Tibial artery (tissue), 4 donors: ENCODE results near the gene TMEM94.

Experiments used
- DNase-seq, 2 donors: peaks; one replicate each; pipeline ENCODE4 v3.0.0-alpha.2; 2019
- H3K27ac ChIP-seq, 2 donors: fragments of 200-600 bp; sonication (generic) in 1 of 2; 1 replicate in 1 of 2; 2 replicates in 1 of 2; pipeline ENCODE4 v1.5.1; 2018 to 2019; ENCODE audit warnings: mild to moderate bottlenecking in 1 of 2
- H3K27me3 ChIP-seq, 2 donors: fragments of 200-600 bp; sonication (generic) in 1 of 2; one replicate each; pipeline versions ENCODE4 v1.5.1 to v1.6.0; 2016 to 2019
- H3K36me3 ChIP-seq, 3 donors: fragments of 200-600 bp; sonication (generic) in 2 of 3; one replicate each; pipeline ENCODE4 v1.5.1; 2016 to 2019; ENCODE audit warnings: mild to moderate bottlenecking in 2 of 3
- H3K4me1 ChIP-seq, 4 donors: fragments of 200-600 bp; sonication (generic) in 2 of 4; 1 replicate in 3 of 4; 2 replicates in 1 of 4; pipeline ENCODE4 v1.5.1; 2016 to 2019
- H3K4me3 ChIP-seq, 2 donors: fragments of 200-600 bp; sonication (generic) in 1 of 2; 1 replicate in 1 of 2; 2 replicates in 1 of 2; pipeline ENCODE4 v1.5.1; 2018 to 2019; ENCODE audit warnings: mild to moderate bottlenecking in 2 of 2
- H3K9me3 ChIP-seq, 3 donors: fragments of 200-600 bp; sonication (generic) in 1 of 3; one replicate each; pipeline ENCODE4 v1.5.1; 2016 to 2019
- intact Hi-C: fragments of 100-400 bp; cut with DNase I; formaldehyde crosslinking; loops from one replicate; pipeline ENCODE4 v1.15.0; 2023; ENCODE audit warnings: low total_unique reads
- TF ChIP-seq, protein P1 (sequence below), 2 experiments: fragments of 200-600 bp in 1 of 2; fragments of 450-650 bp in 1 of 2; IDR thresholded peaks; one replicate each; pipeline ENCODE4 v1.5.1; 2017 to 2019; ENCODE audit warnings: antibody characterized with exemption in 2 of 2, mild to moderate bottlenecking in 1 of 2, moderate library complexity in 1 of 2

The TMEM94 gene

GRCh38 chr17:75414488-75414887 lies 41.9 kb upstream of the TMEM94 start:
- Histone ChIP-seq H3K36me3 (no peaks in the 10 kb centered on the region), H3K4me3 (no peak overlapping the region), H3K27me3 (peaks cover 0 to 10% of the 10 kb centered on the region in 2 donors), H3K4me1 (peaks cover 0 to 4% (median 2%) of the 10 kb centered on the region in 4 donors), H3K27ac (no peak overlapping the region), H3K9me3 (no peaks in the 10 kb centered on the region)
- TF ChIP-seq, protein P1, sequence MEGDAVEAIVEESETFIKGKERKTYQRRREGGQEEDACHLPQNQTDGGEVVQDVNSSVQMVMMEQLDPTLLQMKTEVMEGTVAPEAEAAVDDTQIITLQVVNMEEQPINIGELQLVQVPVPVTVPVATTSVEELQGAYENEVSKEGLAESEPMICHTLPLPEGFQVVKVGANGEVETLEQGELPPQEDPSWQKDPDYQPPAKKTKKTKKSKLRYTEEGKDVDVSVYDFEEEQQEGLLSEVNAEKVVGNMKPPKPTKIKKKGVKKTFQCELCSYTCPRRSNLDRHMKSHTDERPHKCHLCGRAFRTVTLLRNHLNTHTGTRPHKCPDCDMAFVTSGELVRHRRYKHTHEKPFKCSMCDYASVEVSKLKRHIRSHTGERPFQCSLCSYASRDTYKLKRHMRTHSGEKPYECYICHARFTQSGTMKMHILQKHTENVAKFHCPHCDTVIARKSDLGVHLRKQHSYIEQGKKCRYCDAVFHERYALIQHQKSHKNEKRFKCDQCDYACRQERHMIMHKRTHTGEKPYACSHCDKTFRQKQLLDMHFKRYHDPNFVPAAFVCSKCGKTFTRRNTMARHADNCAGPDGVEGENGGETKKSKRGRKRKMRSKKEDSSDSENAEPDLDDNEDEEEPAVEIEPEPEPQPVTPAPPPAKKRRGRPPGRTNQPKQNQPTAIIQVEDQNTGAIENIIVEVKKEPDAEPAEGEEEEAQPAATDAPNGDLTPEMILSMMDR (IDR thresholded peaks at IDR 0.05), result no peak
- intact Hi-C loops, result no loop called here
- no peak for DNase-seq

DNA sequence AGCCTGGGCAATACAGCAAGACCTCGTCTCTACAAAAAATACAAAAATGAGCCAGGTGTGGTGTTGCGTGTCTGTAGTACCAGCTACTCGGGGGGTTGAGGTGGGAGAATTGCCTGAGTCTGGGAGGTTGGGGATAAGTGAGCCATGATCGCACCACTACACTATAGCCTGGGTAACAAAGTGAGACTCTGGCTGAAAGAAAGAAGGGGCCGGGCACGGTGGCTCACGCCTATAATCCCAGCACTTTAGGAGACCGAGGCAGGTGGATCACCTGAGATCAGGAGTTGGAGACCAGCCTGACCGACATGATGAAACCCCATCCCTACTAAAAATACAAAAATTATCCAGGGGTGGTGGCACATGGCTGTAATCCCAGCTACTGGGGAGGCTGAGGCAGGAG lies 40.4 kb upstream of the TMEM94 start:
- TF ChIP-seq, protein P1 (IDR thresholded peaks at IDR 0.05), result no peak
- Histone ChIP-seq H3K9me3 (no peaks in the 10 kb centered on the region), H3K4me3 (no peak overlapping the region), H3K4me1 (peaks cover 0 to 4% (median 2%) of the 10 kb centered on the region in 4 donors), H3K27me3 (peaks cover 0 to 10% of the 10 kb centered on the region in 2 donors), H3K36me3 (no peaks in the 10 kb centered on the region), H3K27ac (no peak overlapping the region)
- intact Hi-C loops, result no loop called here
- peak in 1 of 2 donors; percentile 37 for DNase-seq

DNA sequence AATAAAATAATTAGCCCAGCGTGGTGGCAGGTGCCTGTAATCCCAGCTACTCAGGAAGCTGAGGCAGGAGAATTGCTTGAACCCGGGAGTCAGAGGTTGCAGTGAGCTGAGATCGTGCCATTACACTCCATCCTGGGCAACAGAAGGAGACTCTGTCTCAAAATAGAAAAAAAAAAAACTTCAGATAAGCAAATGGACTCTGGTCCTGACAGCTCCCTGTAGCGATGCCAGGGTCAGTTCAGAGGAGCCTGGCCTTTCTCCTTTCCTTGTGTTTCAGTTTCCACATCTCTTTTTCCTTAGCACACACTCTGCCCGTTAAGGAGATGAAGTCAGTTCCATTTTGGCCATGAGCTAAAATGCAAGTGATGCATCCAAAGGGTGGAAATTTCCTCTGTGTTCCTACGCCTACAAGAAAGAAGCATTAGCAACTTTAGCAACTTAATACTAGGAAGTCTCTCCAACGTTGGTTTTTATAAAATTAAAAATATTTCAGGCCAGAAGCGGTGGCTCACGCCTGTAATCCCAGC lies 39.3 kb upstream of the TMEM94 start:
- peak overlapping the region in 1 of 2 donors; percentile 17 for H3K27ac ChIP-seq
- intact Hi-C loops, result no loop called here

DNA sequence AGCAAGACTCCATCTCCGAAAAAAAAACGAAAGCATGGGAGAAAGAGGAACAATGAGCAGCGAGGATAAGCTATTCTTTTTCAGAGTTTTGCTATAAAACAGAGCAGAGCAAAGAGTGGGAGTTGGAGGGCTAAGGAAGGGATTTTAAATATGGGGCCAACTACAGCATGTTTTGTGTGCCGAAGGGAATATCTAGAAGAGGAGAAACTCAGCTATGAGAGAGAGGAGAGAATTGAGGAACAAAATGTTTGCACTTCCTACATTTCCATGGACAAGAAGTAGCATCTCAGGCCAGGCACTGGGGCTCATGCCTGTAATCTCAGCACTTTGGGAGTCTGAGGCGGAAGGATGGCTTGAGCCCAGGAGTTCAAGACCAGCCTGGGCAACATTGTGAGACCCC lies 37.9 kb upstream of the TMEM94 start:
- Histone ChIP-seq H3K9me3 (no peaks in the 10 kb centered on the region), H3K27ac (no peak overlapping the region), H3K4me3 (no peak overlapping the region), H3K4me1 (no peaks in the 10 kb centered on the region), H3K36me3 (no peaks in the 10 kb centered on the region), H3K27me3 (peaks cover 0 to 10% of the 10 kb centered on the region in 2 donors)
- no peak for DNase-seq
- intact Hi-C loops, result no loop called here
- TF ChIP-seq, protein P1 (IDR thresholded peaks at IDR 0.05), result no peak

More for the DNA sequence above, 39.3 kb upstream of the TMEM94 start:
- no peak for DNase-seq
- H3K4me3 ChIP-seq, result no peak overlapping the region
- no peaks in the 10 kb centered on the region for H3K9me3 ChIP-seq
- no peaks in the 10 kb centered on the region for H3K36me3 ChIP-seq
- peaks cover 0 to 8% of the 10 kb centered on the region in 2 donors for H3K27me3 ChIP-seq
- H3K4me1 ChIP-seq, result peaks cover 0 to 4% (median 2%) of the 10 kb centered on the region in 4 donors
- TF ChIP-seq, protein P1 (IDR thresholded peaks at IDR 0.05), result no peak

DNA sequence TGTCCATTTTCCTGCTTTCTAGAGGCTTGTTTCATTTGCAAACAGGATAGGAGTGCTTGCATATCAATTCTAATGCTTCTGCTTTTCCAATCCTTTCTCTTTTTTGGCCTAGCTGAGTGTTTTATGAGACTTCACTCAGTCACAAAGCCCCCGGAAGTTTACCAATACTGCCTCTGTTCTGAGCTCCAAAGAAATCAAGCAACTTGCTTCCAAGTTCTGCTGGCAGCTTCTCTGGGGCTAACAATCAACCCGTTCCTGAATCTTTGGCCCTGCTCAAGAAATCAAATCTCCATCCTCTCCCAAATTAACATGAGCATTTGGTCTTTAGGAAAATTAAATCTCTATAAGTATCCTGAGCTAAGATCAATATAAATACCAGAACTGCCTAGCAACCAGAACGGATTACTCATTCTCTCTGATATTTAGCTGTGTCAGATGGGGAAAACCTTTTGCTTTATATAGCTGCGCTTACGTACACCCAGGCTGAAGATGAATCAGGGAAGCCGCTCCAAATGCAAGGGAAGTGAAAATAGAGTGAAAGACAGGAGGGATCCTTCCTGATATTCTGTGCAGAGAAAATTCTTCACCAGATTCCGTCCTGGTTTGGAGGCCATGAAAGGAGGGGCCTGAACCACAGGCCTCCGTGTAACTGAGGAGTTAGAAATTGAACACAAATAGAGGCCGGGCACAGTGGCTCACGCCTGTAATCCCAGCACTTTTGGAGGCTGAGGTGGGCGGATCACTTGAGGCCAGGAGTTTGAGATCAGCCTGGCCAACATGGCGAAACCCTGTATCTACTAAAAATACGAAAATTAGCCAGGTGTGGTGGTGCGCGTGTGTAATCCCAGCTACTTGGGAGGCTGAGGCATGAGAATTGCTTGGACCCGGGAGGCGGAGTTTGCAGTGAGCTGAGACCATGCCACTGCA lies 27.6 kb upstream of the TMEM94 start:
- intact Hi-C loops, result loop anchor here (5.0 kb wide), 1 partner anchor 158 kb away; the partner anchor contains the start of gene MYO15B
- H3K9me3 ChIP-seq, result no peaks in the 10 kb centered on the region
- DNase-seq, result no peak
- peaks cover 0 to 37% (median 20%) of the 10 kb centered on the region in 4 donors for H3K4me1 ChIP-seq
- peak overlapping the region; percentile 81 to 85 for H3K27ac ChIP-seq
- H3K36me3 ChIP-seq, result no peaks in the 10 kb centered on the region
- H3K4me3 ChIP-seq, result no peak overlapping the region
- TF ChIP-seq, protein P1 (IDR thresholded peaks at IDR 0.05), result no peak
- H3K27me3 ChIP-seq, result no peaks in the 10 kb centered on the region
